Right atrium auricular region (tissue), 2 donors: Measurements from ENCODE around the gene MPZL3. TPM values are rescaled to one million over a fixed set of nuclear protein-coding genes. Genes with fewer than 3 reads are reported as not detected.

Experiments
- DNase-seq: peaks from one replicate; pipeline ENCODE4 v3.0.0-alpha.2; 2019; ENCODE audit warnings: low spot score
- H3K27ac ChIP-seq, 2 donors: fragments of 200-600 bp; sonication (generic); 1 replicate in 1 of 2; 2 replicates in 1 of 2; pipeline ENCODE4 v1.5.1; 2016 to 2019
- H3K27me3 ChIP-seq, 2 donors: fragments of 200-600 bp; sonication (generic); one replicate each; pipeline versions ENCODE4 v1.5.1 to v1.6.0; 2017 to 2019
- H3K36me3 ChIP-seq: fragments of 200-600 bp; sonication (generic); one replicate; pipeline ENCODE4 v1.5.1; 2016
- H3K4me1 ChIP-seq, 2 donors: fragments of 200-600 bp; sonication (generic); one replicate each; pipeline versions ENCODE4 v1.5.1 to v1.6.0; 2017 to 2019
- H3K4me3 ChIP-seq, 2 donors: fragments of 200-600 bp; sonication (generic); 1 replicate in 1 of 2; 2 replicates in 1 of 2; pipeline ENCODE4 v1.5.1; 2017 to 2019; ENCODE audit warnings: mild to moderate bottlenecking in 1 of 2, moderate library complexity in 1 of 2
- H3K9me3 ChIP-seq, 2 donors: fragments of 200-600 bp; sonication (generic); one replicate each; pipeline ENCODE4 v1.5.1; 2019
- CTCF ChIP-seq, 2 donors: fragments of 200-600 bp; sonication (generic); IDR thresholded peaks; one replicate each; pipeline ENCODE4 v1.5.1; 2019; ENCODE audit warnings: antibody characterized with exemption in 2 of 2
- total RNA-seq, 2 donors: library from RNA; depleted of rRNA; stranded (reverse); fragments of >200 nt; gene quantifications; one replicate each; pipeline ENCODE4 v1.1.0, GENCODE V29; 2016

The MPZL3 gene
- total RNA-seq, 2 donors from 2014 or later: 1.0 to 2.0 TPM

GRCh38 chr11:118214210-118214914 lies 37.8 kb downstream of the MPZL3 start:
- peak overlapping the region in 1 of 2 donors; percentile 27 for H3K27ac ChIP-seq
- peaks cover 0 to 26% of the 10 kb centered on the region in 2 donors for H3K4me1 ChIP-seq
- H3K27me3 ChIP-seq: no peaks in the 10 kb centered on the region
- H3K9me3 ChIP-seq: no peaks in the 10 kb centered on the region
- H3K36me3 ChIP-seq: no peaks in the 10 kb centered on the region
- no peak overlapping the region for H3K4me3 ChIP-seq
- DNase-seq: no peak
- TF ChIP-seq CTCF (IDR thresholded peaks at IDR 0.05): no peak

GRCh38 chr11:118213781-118214180 lies 38.4 kb downstream of the MPZL3 start:
- no peak overlapping the region for H3K4me3 ChIP-seq
- TF ChIP-seq CTCF (IDR thresholded peaks at IDR 0.05): no peak
- no peaks in the 10 kb centered on the region for H3K9me3 ChIP-seq
- peak overlapping the region in 1 of 2 donors; percentile 17 for H3K27ac ChIP-seq
- no peak for DNase-seq
- no peaks in the 10 kb centered on the region for H3K27me3 ChIP-seq
- H3K4me1 ChIP-seq: peaks cover 0 to 26% of the 10 kb centered on the region in 2 donors
- no peaks in the 10 kb centered on the region for H3K36me3 ChIP-seq

- Histone ChIP-seq H3K4me3 (no peak overlapping the region), H3K27me3 (no peaks in the 10 kb centered on the region), H3K4me1 (peaks cover 0 to 26% of the 10 kb centered on the region in 2 donors), H3K27ac (peak overlapping the region in 1 of 2 donors; percentile 17), H3K36me3 (no peaks in the 10 kb centered on the region), H3K9me3 (no peaks in the 10 kb centered on the region)
- TF ChIP-seq CTCF (IDR thresholded peaks at IDR 0.05): no peak
- no peak for DNase-seq
Measured at GRCh38 chr11:118213201-118213600, 39.0 kb downstream of the MPZL3 start.

DNA sequence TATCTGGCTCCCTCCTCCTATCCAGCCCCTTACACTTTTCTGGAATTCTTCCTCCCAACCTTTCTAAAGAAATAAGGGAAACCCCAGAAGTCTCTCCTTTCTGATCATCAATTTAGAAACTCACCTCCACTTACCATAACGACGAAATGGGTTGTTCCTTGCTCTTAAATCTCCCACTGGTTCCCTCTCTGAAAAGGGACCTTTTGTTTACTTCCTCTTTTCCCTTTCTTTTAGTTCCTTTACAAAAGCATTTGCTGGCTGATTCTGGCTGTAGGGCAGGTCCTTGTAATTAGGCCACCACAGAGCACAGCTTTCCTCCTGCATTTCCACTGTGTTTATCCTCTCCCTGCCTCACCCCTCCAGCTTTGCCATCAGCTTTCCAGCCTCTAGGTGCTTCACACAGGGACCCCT lies 39.4 kb downstream of the MPZL3 start:
- peaks cover 0 to 26% of the 10 kb centered on the region in 2 donors for H3K4me1 ChIP-seq
- H3K36me3 ChIP-seq: no peaks in the 10 kb centered on the region
- peak overlapping the region; percentile 17 to 51 for H3K27ac ChIP-seq
- no peaks in the 10 kb centered on the region for H3K27me3 ChIP-seq
- no peak for DNase-seq
- no peaks in the 10 kb centered on the region for H3K9me3 ChIP-seq
- no peak for TF ChIP-seq CTCF (IDR thresholded peaks at IDR 0.05)
- H3K4me3 ChIP-seq: no peak overlapping the region

DNA sequence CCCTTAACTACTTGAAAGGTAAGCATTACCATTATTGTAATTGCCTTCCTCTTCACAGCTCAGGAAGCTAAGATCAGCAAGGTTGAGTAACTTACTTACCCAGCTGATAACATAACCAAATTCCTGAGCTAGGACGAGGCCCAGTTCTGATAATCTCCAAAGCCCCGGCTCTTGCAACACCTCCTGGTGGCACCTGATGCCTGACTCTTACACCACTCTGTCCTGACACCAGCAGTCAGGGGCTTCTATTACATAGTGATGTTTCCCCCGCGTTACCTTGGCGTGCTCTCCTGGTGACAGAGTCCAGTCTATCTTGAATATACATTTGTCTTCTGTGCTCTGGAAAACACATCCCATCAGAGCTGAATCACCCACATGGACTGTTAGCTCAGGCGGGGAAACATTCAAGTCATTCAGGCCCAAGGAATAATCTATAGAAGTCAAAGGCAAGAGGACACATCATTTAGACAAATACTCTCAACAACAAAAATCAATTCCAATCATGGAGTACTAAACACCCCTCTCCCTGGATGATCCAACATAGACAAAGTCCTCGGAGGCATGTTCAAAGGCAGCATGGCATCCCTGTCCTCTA lies 39.9 kb downstream of the MPZL3 start:
- no peak for DNase-seq
- no peak for TF ChIP-seq CTCF (IDR thresholded peaks at IDR 0.05)
- peak overlapping the region; percentile 17 to 51 for H3K27ac ChIP-seq
- H3K9me3 ChIP-seq: no peaks in the 10 kb centered on the region
- no peak overlapping the region for H3K4me3 ChIP-seq
- H3K4me1 ChIP-seq: peaks cover 0 to 26% of the 10 kb centered on the region in 2 donors
- no peaks in the 10 kb centered on the region for H3K27me3 ChIP-seq
- H3K36me3 ChIP-seq: no peaks in the 10 kb centered on the region
